Stimulated activated CD4-positive, alpha-beta T cell treated with anti-CD3 and anti-CD28 coated beads, Interleukin-1b, Interleukin-23, amount 100 ng/mL, for 24 hours (primary cell): ENCODE measurements around the gene STOX2.

ENCODE experiments used
- DNase-seq, 4 experiments: peaks; one replicate each; pipeline ENCODE4 v3.0.0-alpha.2; 2020; ENCODE audit warnings: low read depth in 4 of 4, low spot score in 1 of 4

Gene STOX2, protein sequence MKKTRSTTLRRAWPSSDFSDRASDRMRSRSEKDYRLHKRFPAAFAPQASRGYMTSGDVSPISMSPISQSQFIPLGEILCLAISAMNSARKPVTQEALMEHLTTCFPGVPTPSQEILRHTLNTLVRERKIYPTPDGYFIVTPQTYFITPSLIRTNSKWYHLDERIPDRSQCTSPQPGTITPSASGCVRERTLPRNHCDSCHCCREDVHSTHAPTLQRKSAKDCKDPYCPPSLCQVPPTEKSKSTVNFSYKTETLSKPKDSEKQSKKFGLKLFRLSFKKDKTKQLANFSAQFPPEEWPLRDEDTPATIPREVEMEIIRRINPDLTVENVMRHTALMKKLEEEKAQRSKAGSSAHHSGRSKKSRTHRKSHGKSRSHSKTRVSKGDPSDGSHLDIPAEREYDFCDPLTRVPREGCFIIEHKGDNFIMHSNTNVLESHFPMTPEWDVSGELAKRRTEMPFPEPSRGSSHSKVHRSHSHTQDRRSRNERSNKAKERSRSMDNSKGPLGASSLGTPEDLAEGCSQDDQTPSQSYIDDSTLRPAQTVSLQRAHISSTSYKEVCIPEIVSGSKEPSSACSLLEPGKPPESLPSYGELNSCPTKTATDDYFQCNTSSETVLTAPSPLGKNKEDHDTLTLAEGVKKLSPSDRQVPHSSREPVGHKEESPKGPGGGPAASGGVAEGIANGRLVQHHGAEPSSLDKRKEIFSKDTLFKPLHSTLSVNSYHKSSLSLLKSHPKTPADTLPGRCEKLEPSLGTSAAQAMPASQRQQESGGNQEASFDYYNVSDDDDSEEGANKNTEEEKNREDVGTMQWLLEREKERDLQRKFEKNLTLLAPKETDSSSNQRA (N-terminal part only)

DNA sequence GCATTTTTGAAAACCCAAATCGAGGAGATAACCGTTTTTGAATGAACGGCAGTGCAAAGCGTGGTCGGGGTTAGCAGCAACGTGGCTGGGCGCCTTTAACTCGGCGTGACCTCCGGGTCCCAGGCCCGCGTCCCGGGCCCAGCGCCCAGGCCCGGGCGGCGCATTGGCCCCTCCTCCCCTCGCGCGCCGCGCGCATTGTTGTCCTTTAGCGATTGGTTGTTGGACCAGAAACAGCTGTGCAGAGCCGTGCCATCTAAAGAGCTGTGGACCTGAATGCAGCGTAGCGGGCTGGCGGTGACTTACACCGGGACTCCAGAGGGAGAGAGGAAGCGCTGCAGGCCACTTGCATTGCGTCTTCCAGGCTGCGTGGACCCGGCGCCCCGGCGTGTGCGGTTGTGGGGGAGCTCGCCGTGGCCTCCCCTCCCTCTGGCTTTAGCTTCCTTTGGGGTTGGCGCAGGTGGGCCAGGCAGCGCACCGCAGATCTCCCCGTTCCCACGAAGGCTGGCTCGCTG, at the start of gene STOX2:
TSS of gene STOX2 (plus strand) at position 227 of the 512 bp plus-strand sequence. CDS start 1,484 bp downstream, outside the sequence.
- DNase-seq = no peak

DNA sequence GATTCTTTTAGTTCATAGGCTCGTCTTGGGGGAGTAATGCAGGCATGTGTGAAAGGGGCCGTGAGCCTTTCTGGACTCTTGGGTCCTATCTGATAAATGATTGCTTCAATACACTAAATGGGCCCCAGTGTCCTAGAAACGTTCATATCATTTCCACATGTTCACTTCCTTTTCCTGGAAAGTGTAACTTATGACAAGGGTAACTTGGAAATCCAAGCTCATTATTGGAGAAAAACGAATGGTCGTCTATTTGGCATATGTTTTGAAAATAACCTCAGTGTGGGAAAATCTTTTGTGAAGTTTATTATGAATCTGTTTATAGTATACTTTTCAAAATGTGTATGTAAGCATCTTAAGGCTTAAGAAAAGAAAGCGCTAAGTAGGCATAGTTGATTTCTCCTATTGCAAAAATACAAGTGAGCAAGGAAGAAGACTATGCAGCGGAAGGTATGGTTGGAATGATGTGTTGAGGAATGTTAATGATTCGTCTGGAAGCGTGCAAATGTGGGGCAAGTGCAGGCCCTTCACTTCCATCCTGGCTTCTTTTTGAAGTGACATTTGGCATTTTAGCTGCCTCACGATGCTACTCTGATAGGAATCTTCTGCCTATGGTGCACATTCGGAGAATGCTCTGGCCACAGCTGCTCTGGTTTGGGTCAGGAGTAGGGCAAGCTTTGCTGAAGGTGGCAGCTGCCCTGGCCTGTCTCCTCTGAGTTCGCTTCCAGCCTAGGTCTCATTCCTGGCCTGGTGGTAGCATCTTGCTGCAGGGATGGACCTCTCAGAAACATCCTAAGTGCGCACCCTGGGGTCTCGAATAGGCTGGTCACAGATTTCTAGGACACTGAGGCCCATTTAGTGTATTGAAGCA, 49.5 kb upstream of the STOX2 start:
- no peak for DNase-seq

DNA sequence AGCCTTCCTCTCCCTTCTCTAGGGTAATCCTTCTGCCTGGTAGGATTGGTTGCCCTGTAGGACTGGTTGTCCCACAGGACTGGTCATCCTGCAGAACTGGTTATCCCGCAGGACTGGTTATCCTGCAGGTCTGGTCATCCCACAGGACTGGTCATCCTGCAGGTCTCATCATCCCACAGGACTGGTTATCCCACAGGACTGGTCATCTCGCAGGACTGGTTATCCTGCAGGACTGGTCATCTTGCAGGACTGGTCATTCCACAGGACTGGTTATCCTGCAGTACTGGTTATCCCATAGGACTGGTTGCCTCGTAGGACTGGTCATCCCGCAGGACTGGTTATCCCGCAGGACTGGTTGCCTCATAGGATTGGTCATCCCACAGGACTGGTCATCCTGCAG, 48.1 kb upstream of the STOX2 start:
- DNase-seq = no peak

DNA sequence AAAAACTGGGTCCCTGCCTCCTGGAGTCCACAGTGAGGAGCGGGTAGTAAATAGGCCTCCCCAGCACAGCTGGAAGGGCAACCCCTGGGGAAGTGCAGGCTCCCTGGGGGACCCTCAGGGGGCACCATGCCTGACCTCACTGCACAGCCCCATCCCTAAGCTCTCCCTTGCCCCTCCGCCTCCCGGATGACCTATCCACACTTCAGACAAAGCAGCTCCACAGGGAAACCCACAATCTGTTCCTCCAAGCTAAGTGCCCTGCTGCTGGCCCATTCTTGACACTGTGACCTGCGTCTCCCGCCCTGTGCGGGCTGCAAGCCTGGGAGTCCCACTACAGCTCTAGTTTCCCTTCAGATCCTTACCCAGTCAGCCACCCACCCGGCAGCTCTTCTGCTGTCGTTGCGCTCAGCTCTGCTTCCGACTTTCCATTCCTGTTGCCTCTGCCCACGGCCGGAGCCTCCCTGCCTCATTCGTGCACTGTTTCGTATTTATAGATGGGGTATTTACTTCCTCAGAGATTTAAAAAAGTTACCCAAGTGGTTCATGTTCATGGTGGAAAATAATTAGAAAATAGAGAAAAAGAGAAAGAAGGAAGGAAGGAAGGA, 47.0 kb upstream of the STOX2 start:
- no peak for DNase-seq

DNA sequence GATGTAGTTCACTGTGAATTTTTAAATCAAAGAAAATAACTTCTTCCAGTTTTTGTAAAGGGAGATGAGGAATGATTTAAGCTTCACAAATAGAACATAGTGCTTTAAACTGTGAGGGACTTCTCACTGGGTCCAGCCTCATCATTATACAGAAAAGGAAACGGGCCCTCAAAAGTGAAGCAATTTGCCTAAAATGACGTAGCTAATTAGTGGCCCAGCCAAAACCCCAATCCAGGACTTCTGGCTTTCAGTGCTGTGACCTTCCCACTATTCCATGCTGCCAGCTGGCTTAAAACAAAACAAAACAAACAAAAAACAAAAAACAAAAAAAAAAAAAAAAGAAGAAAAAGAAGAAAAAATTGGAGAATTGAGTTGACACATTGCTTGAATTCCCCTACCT, 45.0 kb upstream of the STOX2 start:
- no peak for DNase-seq

DNA sequence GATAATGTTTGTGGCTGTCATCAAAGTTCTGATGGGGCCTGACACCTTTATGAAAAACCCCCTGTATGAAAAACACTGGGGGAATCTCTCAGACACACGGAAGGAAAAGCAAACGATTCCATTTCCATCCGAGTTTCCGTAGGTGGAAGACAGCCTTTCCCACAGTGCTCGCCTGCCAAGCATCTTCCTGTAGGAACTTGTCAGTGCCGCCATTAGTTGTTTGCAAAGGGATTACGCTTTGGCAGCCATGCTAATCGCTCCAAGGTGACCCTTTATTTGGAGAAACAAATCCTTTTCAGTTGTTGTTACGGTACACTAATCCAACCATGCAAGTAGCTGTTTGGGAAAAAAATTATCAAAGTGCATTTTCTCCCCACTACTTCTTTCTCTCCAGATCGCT, 44.4 kb upstream of the STOX2 start:
- DNase-seq = no peak

DNA sequence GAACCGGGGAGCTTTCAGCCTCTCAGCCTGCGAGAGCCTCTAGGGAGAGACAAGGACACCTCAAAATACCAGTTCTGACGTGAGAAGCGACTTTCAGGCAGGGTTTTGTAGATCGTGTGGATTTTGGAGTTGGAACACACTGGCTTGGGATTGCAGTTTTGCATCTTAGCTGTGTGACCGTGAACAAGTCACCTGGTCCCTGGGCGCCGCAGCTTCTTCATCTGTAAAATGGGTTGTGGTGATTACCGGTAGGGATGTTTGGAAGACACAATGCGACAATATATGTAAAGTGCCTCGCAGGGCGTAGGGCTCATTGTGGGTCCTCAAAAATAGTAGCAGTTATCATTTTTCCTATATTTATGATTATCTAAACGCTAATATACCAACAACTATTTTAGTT, 43.7 kb upstream of the STOX2 start:
- DNase-seq = no peak

DNA sequence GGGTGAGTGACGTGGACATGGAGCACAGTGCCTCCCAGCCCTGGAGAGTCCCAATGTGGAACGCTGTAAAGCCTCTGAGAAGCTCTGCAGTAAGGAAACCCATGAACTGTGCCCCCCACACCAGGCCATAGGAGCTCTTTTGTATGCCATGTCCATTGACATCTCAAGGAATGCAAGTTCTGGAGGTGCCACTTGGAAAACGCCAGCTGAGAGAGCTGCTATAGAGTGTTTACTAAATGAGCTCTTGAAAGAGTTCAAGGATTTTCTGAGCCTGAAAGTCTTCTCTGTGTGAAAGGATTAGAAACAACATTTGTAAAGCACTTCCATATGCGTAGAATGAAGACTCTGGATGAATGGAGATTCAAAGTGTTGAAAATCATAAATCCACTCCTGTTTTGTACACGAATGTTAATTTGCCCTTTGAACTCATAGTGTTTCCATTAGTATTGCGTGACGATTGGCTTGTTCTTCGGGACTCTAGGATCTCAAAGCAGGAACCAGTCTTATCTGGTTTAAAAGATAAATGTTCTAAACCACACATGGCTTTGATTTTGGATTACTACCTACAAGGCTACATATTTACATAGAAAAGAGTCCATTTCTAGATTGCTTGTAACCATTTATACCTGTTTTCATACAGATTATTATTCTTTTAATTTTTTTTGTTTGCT, 41.8 kb upstream of the STOX2 start:
- DNase-seq = no peak

DNA sequence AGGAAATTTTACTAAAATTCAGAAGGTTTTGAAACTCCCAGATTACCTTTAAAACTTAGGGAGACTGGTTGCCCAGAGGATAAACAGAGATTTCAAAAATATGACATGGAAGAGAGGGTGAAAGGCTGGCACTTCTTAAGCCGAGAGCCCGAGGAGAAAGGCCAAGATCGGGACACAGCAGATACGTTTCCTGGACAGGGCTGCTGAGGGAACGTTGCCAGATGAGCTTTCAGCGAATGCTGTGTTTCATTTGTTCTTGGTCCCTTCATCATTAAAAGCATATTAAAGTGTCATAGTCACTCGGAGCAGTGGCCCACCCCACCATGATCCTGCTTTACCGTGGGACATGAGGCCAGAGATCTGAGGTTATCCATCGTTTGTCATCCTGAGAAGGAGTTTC, 37.9 kb upstream of the STOX2 start:
- DNase-seq = no peak

DNA sequence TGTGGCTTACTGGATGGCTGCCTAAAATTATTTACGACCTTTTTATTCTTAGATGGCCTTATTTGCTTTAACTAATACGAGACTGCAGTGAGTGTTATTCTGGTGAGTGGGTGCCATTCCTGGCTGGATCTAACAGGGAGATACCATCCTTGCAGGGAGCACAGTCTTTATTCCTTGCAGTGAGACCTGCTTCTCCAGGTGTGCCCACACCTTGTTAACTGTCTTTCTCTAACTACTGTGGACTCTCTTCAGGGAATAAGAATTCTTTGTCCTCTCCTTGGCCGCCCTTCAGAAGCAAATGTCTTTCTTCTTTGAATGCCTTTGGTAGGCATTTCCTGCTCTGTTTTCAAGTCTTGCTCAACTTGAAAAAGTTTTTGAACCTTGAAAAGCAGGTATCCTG, 34.1 kb upstream of the STOX2 start:
- no peak for DNase-seq

DNA sequence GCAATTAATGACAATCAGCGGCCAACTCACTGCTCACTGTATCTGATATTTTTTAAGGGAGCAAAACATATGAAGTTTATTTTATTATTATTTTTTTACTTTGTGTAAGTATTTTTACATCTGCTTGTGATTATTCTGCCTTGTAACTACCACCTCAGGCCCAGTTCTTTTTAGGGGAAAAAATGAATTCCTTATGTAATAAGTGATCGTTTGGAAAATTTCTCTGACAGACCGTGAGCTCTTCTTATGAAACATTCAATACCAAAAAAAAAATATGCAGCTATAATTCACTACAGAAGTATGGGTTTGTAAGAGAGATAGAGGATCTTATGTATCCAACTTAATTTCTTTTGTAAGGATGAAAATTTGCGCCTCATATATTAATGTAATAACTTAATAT, 33.5 kb upstream of the STOX2 start:
- DNase-seq = no peak

DNA sequence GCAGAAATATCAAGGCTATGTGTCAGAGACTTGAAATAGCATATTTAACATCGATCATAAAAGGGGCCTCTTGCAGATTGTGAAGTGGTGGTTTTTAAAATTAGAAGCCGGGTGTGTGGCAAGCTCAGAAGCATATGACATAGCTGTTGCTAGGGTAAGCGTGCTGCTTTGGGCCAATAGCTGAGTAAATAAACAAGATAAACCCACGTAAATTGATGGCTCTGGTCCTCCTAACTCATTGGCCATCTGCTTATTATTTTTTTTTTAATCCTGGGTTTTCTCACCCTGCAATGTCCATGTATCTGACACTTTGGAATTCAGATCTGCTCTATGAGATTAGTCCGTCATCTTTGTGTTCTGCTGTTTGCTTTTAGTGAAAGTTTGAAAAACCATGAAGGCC, 32.6 kb upstream of the STOX2 start:
- no peak for DNase-seq

DNA sequence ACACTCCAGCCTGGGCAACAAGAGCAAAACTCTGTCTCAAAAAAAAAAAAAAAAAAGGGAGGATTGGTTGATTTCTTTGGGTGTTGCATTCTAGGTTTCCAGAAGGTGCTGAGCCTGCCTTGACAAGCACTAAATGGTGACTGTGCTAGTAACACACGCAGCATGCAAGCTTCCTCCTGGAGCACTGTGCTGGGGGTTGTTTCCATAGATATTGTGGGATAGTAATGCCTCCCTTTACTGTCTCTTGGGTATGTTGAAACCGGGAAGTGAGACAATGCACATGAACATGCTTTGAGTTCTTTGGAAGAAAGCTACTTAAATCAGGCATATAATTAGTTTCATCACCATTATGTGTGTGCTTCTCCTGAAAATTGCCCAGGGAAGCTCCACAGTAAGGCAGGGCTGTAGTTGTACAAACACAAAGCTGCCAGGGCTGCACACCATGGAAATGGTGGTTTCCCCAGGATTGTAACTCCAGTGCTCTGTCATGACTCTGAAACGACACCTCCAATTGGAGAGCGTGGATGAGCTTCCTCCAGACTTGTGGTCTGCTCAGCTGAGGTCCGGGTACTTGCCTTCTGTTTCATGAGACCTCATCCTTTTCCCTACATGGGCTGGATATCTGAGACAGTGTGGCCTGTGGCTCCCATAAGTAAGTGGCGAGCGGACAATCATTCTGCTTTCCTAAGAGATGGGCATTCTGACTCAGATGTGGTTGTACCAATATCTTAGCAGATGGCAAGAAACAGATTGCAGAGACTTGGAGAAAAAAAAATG, 31.5 kb upstream of the STOX2 start:
- no peak for DNase-seq

DNA sequence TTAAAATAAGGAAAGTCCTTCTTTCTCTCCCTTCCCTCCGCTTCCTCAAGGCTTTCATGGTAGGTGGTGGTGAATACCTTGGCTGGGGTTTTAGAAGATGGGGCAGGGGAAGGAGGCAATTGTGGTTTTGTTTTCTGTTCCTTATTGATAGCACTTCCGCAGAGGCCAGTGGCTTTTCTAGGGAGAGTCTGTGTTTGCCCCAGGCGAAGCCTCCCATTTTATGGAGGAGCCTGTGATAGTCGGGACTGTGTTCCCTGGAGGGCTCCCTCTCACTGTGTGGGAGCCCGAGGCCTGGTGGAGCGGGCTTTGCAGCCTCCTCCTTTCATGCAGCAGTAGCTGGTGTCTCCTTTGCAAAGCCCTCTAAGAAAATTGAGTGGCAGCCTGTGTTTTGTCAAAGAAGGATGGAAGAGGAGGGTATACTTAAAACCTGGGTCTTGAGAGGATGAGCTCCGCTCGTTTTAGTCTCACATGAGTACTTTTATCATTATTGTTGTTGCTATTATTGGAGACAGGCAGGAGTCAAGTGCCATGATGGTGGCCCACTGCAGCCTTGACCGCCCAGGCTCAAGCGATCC, 29.8 kb upstream of the STOX2 start:
- no peak for DNase-seq

DNA sequence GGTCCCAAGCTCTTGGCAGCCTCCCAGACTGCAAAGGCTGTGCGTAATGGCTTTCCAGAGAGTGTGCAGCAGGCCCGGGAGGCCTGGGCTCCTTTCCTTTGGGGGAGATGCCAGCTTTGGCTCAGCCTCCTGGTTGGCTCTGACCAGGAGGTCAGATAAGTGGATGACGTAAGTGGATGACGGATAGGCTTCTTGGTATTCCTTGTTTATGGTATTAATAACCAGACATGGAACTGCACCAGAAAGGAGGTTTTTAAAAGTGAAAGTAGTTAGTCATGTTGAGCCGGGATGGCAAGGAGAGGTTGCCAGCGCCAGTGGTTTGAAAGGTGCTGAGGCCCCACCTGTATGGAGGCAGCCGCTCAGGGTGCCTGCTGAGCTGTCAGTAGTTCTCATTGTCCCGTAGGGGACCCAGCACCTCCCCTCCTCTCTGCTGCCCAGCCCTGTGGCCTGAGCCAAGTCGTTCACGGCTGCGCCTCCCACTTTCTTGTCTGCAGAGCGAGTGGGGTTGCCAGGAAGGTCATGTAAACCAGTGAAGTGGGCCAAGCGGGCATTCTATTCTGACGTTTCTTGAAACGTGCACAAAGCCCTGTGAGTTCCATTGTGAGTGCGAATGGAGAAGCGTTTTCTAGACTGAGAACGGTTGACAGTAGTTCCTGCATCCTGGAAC, 28.7 kb upstream of the STOX2 start:
- no peak for DNase-seq

DNA sequence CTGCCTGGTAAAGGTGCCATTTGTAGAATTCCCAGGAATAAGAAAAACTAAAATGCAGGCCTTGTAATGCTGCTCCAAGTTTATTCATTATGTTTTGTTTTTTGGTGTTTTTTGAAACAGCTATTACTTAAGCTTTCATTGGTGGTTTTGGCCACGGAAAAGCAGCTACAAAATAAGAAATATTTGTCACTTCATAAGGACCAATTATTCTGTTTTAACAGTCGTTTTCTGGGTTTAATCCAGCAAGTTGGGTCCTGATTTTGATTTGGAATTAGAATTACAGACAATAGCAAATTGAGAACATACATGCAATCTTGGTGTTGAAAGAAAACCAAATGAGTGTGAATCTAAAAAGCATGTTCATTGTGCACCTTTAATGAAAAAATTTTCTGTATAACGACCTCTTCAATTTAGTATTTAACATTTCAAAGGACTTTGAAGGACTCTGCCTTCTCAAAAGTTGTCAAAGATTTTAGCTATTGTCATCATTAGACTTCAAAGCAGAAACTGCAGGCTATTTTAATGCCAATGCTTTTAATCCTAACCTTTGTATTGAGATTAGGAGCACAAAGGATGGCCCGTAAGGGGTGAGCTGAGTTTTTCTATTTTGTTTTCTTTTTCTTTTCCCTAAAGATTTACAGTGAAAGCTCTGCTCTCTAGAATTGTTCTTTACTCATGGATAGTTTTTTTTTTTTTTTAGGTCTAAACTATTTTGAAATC, 26.7 kb upstream of the STOX2 start:
- no peak for DNase-seq

DNA sequence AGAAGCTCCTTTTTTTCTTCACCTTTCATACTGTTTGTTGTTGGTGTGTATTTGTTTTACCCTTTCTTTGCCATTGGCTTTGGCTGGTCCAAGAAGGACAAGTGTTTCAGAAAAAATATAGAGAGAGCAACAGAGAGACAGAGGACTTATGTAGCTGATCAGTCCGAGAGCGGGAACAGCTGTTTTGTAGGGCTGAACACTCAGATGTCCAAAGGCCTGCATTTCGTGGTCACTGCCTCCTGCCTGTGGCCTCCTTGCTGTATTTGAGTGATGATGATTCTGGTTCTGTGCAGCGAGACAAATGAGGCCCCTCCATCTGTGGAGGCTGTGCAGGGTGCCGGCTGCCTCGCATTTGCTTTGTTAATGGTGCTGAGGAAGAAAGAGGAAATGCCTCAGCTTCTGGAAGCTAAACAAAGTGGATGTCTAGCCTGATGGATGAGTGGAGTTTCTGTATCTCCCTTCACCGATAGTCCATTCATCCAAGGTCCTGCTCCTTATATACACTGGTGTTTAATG, 19.8 kb upstream of the STOX2 start:
- no peak for DNase-seq

DNA sequence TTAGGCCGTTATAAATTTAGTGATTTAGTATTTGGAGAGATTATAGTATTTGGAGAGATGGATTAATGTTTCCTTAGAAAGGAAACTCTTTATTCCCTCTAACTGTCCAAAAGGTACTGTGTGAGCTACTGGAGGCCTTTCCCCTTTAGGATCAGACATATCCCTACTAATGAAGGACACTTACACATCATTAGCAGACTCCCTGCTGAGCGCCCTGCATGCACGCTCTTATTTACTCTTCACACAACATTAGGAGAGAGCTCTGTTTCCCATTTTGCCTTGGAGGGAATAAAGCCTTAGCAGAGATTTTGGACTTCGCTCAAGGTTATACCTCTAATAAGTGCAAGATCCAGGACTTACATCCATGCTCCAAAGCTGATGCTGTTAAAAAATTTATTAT, 17.8 kb upstream of the STOX2 start:
- no peak for DNase-seq
